Activated CD4-positive, alpha-beta T cell treated with anti-CD3 and anti-CD28 coated beads for 24 hours (primary cell): ENCODE data around the gene CCNB2.
A peak's percentile ranks its signal among the peaks of the same experiment; 100 is the strongest.
"Not testable (repeated sequence)": the region's sequence is repeated elsewhere in the genome, so short reads cannot be mapped to it uniquely, and the experiment has no call there.

Source experiments
- DNase-seq, 2 donors: peaks; one replicate each; pipeline ENCODE4 v3.0.0-alpha.2; 2020; ENCODE audit warnings: low read depth in 2 of 2

CCNB2 gene

GRCh38 chr15:59104912-59105732 is at the start of gene CCNB2:
Gene CCNB2 (plus strand): TSS chr15:59105146. CDS start chr15:59105269, 123 bp downstream.
- peak; percentile 69 to 70 for DNase-seq

- DNase-seq, result no peak
Observed at GRCh38 chr15:59059076-59059597, 45.8 kb upstream of the CCNB2 start.

GRCh38 chr15:59060348-59060747 is 44.6 kb upstream of the CCNB2 start:
- DNase-seq, result no peak

GRCh38 chr15:59063042-59063441 is 41.9 kb upstream of the CCNB2 start:
- DNase-seq, result no peak

- no peak for DNase-seq
Observed at GRCh38 chr15:59069430-59069829, 35.5 kb upstream of the CCNB2 start.

- no peak for DNase-seq
Observed at GRCh38 chr15:59074607-59075006, 30.3 kb upstream of the CCNB2 start.

- no peak for DNase-seq
Observed at GRCh38 chr15:59087731-59088130, 17.2 kb upstream of the CCNB2 start.

GRCh38 chr15:59094077-59094476 is 10.9 kb upstream of the CCNB2 start:
- DNase-seq, result no peak

- no peak for DNase-seq
Observed at GRCh38 chr15:59096429-59096828, 8.5 kb upstream of the CCNB2 start.

- no peak for DNase-seq
Observed at GRCh38 chr15:59099162-59099685, 5.7 kb upstream of the CCNB2 start.

- no peak for DNase-seq
Observed at GRCh38 chr15:59104602-59104911, 389 bp upstream of the CCNB2 start.

- no peak for DNase-seq
Observed at GRCh38 chr15:59105854-59106253, 908 bp downstream of the CCNB2 start.

- DNase-seq, result no peak
Observed at GRCh38 chr15:59111251-59111650, 6.3 kb downstream of the CCNB2 start.

GRCh38 chr15:59115047-59115446 is 10.1 kb downstream of the CCNB2 start:
- no peak for DNase-seq

GRCh38 chr15:59116141-59116540 is 11.2 kb downstream of the CCNB2 start:
- DNase-seq, result no peak

GRCh38 chr15:59116771-59117170 is 11.8 kb downstream of the CCNB2 start:
- DNase-seq, result no peak

- DNase-seq, result no peak
Observed at GRCh38 chr15:59119625-59120024, 14.7 kb downstream of the CCNB2 start.

- no peak for DNase-seq
Observed at GRCh38 chr15:59120937-59121336, 16.0 kb downstream of the CCNB2 start.

- DNase-seq, result no peak
Observed at GRCh38 chr15:59124261-59124660, 19.3 kb downstream of the CCNB2 start.

GRCh38 chr15:59125683-59126082 is 20.7 kb downstream of the CCNB2 start:
- DNase-seq, result not testable (repeated sequence)

GRCh38 chr15:59127255-59127654 is 22.3 kb downstream of the CCNB2 start:
- DNase-seq, result not testable (repeated sequence)

GRCh38 chr15:59131456-59131855 is 26.5 kb downstream of the CCNB2 start:
- no peak for DNase-seq

- no peak for DNase-seq
Observed at GRCh38 chr15:59131969-59132562, 27.1 kb downstream of the CCNB2 start.
